ENCODE data around the gene MUC4. TPM values are rescaled to one million over a fixed set of nuclear protein-coding genes. Genes with fewer than 3 reads are reported as not detected.
"Not testable (repeated sequence)": the region's sequence is repeated elsewhere in the genome, so short reads cannot be mapped to it uniquely, and the experiment has no call there.

Gene MUC4
- total RNA-seq, 1 experiment from 2014 or later: not detected

DNA sequence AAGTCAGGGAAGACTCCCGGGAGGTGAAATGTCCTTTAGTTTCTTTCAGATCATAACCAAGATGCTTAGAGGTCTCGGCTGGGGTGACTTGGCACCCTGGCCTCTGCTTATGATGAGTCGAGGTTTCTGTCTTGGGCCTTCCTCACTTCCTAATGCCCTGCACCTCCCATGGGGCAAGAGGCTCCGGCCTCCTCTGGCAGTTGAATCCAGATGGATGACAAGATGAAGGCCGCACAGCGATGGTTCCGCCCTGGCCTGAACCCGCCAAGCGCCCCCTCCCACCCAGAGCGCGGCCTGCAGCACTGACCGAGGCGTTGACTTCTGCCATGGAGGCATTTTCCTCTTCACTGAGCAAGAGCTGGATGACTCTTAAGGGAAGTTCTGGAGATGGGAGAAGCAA, 59.7 kb downstream of the MUC4 start:
- Histone ChIP-seq H3K36me3 (ENCODE audit: insufficient read depth, low read length, poor library complexity, severe bottlenecking) (no peaks in the 10 kb centered on the region), H3K9me3 (ENCODE audit: low read depth, low read length, poor library complexity, severe bottlenecking) (no peaks in the 10 kb centered on the region), H3K27ac (ENCODE audit: low read depth, low read length, poor library complexity, severe bottlenecking) (no peak overlapping the region), H3K27me3 (replicated peaks; ENCODE audit: insufficient read depth, low read depth, low read length, poor library complexity) (no peaks in the 10 kb centered on the region), H3K4me3 (ENCODE audit: low read depth, low read length, poor library complexity, severe bottlenecking) (no peak overlapping the region), H3K4me1 (ENCODE audit: insufficient read depth, low read length, poor library complexity, severe bottlenecking) (no peaks in the 10 kb centered on the region)
- no peak for DNase-seq (ENCODE audit: low spot score)
- intact Hi-C loops (cut with micrococcal nuclease; ENCODE audit: unreplicated experiment): no loop called here
- ChIA-PET POLR2A (ENCODE audit: low non-redundant PET) (interaction anchor here (0.5 kb wide), 1 partner anchor 8 kb away, joined by 3 read pairs; no protein-coding TSS in a partner anchor), CTCF (no interaction called here)
- TF ChIP-seq, protein P1, sequence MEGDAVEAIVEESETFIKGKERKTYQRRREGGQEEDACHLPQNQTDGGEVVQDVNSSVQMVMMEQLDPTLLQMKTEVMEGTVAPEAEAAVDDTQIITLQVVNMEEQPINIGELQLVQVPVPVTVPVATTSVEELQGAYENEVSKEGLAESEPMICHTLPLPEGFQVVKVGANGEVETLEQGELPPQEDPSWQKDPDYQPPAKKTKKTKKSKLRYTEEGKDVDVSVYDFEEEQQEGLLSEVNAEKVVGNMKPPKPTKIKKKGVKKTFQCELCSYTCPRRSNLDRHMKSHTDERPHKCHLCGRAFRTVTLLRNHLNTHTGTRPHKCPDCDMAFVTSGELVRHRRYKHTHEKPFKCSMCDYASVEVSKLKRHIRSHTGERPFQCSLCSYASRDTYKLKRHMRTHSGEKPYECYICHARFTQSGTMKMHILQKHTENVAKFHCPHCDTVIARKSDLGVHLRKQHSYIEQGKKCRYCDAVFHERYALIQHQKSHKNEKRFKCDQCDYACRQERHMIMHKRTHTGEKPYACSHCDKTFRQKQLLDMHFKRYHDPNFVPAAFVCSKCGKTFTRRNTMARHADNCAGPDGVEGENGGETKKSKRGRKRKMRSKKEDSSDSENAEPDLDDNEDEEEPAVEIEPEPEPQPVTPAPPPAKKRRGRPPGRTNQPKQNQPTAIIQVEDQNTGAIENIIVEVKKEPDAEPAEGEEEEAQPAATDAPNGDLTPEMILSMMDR (conservative IDR thresholded peaks at IDR 0.05; ENCODE audit: low read depth, low read length): no peak
- no peak for TF ChIP-seq EZH2 (IDR thresholded peaks at IDR 0.05; ENCODE audit: borderline replicate concordance, low read depth, low read length, poor library complexity, severe bottlenecking)
- BruUV-seq (replicated peaks): no TSS peak

DNA sequence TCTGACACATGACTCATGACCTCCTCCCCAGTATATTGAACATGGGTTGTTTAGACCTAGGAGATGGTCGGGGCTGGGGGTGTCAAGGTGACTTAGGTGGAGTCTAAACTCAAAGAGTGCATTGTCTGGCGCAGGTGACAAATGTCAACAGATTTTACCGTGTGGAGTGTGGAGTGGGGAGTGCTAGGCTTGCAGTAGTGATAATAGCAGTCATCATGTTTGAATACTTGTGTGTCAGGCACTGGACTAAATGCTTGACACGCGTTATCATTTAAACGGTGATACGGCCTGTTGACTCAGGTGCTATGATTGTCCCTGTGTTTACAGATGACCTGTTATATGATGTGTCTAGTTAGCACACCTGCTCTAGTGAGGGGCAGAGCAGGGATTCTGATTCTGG, 60.2 kb downstream of the MUC4 start:
- CTCF ChIA-PET: no interaction called here
- Histone ChIP-seq H3K9me3 (ENCODE audit: low read depth, low read length, poor library complexity, severe bottlenecking) (no peaks in the 10 kb centered on the region), H3K27ac (ENCODE audit: low read depth, low read length, poor library complexity, severe bottlenecking) (no peak overlapping the region), H3K4me1 (ENCODE audit: insufficient read depth, low read length, poor library complexity, severe bottlenecking) (no peaks in the 10 kb centered on the region), H3K36me3 (ENCODE audit: insufficient read depth, low read length, poor library complexity, severe bottlenecking) (no peaks in the 10 kb centered on the region), H3K27me3 (replicated peaks; ENCODE audit: insufficient read depth, low read depth, low read length, poor library complexity) (no peaks in the 10 kb centered on the region), H3K4me3 (ENCODE audit: low read depth, low read length, poor library complexity, severe bottlenecking) (no peak overlapping the region)
- intact Hi-C loops (cut with micrococcal nuclease; ENCODE audit: unreplicated experiment): no loop called here
- BruUV-seq (replicated peaks): no TSS peak
- TF ChIP-seq EZH2 (IDR thresholded peaks at IDR 0.05; ENCODE audit: borderline replicate concordance, low read depth, low read length, poor library complexity, severe bottlenecking): no peak
- TF ChIP-seq, protein P1 (conservative IDR thresholded peaks at IDR 0.05; ENCODE audit: low read depth, low read length): no peak
- DNase-seq (ENCODE audit: low spot score): no peak
- POLR2A ChIA-PET (ENCODE audit: low non-redundant PET): no interaction called here

DNA sequence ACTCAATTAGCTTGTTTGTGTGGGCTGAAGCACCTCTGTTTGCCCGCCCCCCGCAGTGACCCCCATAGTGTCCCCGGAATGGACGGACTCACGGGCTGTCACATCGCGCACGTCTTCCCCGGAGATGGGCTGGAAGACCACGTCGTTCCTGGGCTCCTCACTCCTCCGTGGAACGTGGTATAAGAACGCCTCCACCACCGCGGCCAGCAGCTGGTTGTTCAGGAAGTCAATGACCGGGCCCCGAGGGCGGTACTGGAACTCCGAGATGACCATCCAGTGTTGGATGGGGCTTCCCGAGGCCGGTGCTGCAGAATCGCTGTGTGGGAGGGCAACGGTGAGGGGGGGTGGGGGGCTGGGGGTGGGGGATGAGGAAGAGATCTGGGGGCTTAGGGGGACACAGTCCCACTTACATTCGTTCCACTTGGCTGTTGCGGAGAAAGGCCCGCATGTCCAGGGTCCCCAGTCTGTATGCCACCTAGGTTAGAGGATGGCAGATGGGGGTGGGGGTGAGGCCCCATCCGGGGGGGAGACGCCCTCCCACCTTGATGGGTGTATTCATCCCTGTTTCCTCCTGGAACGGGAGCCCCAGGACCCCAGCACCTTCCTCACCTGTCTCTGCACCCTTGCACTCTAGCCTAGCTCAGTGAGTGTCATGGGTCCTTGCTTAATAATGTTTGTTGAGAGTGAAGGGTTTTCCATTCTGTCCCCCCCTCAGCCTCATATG, 60.8 kb downstream of the MUC4 start:
- H3K4me3 ChIP-seq (ENCODE audit: low read depth, low read length, poor library complexity, severe bottlenecking): no peak overlapping the region
- DNase-seq (ENCODE audit: low spot score): no peak
- H3K4me1 ChIP-seq (ENCODE audit: insufficient read depth, low read length, poor library complexity, severe bottlenecking): no peaks in the 10 kb centered on the region
- no peaks in the 10 kb centered on the region for H3K27me3 ChIP-seq (replicated peaks; ENCODE audit: insufficient read depth, low read depth, low read length, poor library complexity)
- no peak overlapping the region for H3K27ac ChIP-seq (ENCODE audit: low read depth, low read length, poor library complexity, severe bottlenecking)
- no peaks in the 10 kb centered on the region for H3K9me3 ChIP-seq (ENCODE audit: low read depth, low read length, poor library complexity, severe bottlenecking)
- POLR2A ChIA-PET (ENCODE audit: low non-redundant PET): no interaction called here
- intact Hi-C loops (cut with micrococcal nuclease; ENCODE audit: unreplicated experiment): no loop called here
- no peaks in the 10 kb centered on the region for H3K36me3 ChIP-seq (ENCODE audit: insufficient read depth, low read length, poor library complexity, severe bottlenecking)
- no TSS peak for BruUV-seq (replicated peaks)
- CTCF ChIA-PET: no interaction called here
- no peak for TF ChIP-seq EZH2 (IDR thresholded peaks at IDR 0.05; ENCODE audit: borderline replicate concordance, low read depth, low read length, poor library complexity, severe bottlenecking)
- TF ChIP-seq, protein P1 (conservative IDR thresholded peaks at IDR 0.05; ENCODE audit: low read depth, low read length): no peak

DNA sequence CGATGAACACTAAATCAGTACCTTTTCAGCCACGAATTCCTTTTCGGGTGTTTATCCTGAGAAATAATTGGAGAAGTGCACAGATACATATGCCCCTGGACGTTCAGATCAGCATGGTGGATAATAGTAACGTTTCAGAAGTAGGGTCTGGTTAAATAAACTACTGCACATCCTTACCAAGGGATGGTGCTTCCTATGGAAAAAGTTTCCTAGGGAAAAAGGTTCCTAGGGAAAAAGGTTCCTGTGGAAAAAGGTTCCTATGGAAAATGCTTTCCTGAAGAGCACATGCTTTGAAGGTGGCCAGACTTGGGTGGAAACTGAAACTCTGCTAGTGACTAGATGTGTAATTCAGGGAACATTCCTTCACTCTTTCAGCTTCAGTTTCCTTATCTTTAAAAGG, 62.6 kb downstream of the MUC4 start:
- intact Hi-C loops (cut with micrococcal nuclease; ENCODE audit: unreplicated experiment); BruUV-seq (replicated peaks); H3K27ac ChIP-seq (ENCODE audit: low read depth, low read length, poor library complexity, severe bottlenecking); DNase-seq (ENCODE audit: low spot score); H3K4me3 ChIP-seq (ENCODE audit: low read depth, low read length, poor library complexity, severe bottlenecking); H3K9me3 ChIP-seq (ENCODE audit: low read depth, low read length, poor library complexity, severe bottlenecking); H3K4me1 ChIP-seq (ENCODE audit: insufficient read depth, low read length, poor library complexity, severe bottlenecking); POLR2A ChIA-PET (ENCODE audit: low non-redundant PET); H3K27me3 ChIP-seq (replicated peaks; ENCODE audit: insufficient read depth, low read depth, low read length, poor library complexity); H3K36me3 ChIP-seq (ENCODE audit: insufficient read depth, low read length, poor library complexity, severe bottlenecking): not testable (repeated sequence)
- CTCF ChIA-PET: interaction anchor here (0.5 kb wide), 1 partner anchor 33 kb away, joined by 5 read pairs; no protein-coding TSS in a partner anchor

Measured in A673 (cell line).